ENCODE measurements around the gene INPP5A.

The INPP5A gene

GRCh38 chr10:132802694-132803320, 265.2 kb downstream of the INPP5A start:
- TF ChIP-seq CTCF (IDR thresholded peaks at IDR 0.05; ENCODE audit: insufficient read depth, low read length) (no peak), REST (IDR thresholded peaks at IDR 0.05; ENCODE audit: insufficient replicate concordance, low read depth) (no peak), POLR2AphosphoS5 (IDR thresholded peaks at IDR 0.05; ENCODE audit: low read depth) (no peak), SPI1 (IDR thresholded peaks at IDR 0.05; ENCODE audit: borderline replicate concordance, low read depth) (no peak), GABPA (IDR thresholded peaks at IDR 0.05; ENCODE audit: low read depth) (no peak)
- no peak overlapping the region for H3K4me3 ChIP-seq (replicated peaks; ENCODE audit: insufficient read depth, low read length)
- H3K27ac ChIP-seq (replicated peaks): no peak overlapping the region
- no peak for DNase-seq (ENCODE audit: low read depth in 1 of 2, low spot score in 1 of 2)
- H3K27me3 ChIP-seq (ENCODE audit: insufficient read depth, poor library complexity, severe bottlenecking): no peaks in the 10 kb centered on the region

- no peak for DNase-seq (ENCODE audit: low read depth in 1 of 2, low spot score in 1 of 2)
These were observed 266.0 kb downstream of the INPP5A start for GRCh38 chr10:132803416-132804210.

More at GRCh38 chr10:132803416-132804210, 266.0 kb downstream of the INPP5A start:
- Histone ChIP-seq H3K27ac (replicated peaks) (no peak overlapping the region), H3K4me3 (replicated peaks; ENCODE audit: insufficient read depth, low read length) (no peak overlapping the region), H3K27me3 (ENCODE audit: insufficient read depth, poor library complexity, severe bottlenecking) (peaks cover 2% of the 10 kb centered on the region)
- TF ChIP-seq REST (IDR thresholded peaks at IDR 0.05; ENCODE audit: insufficient replicate concordance, low read depth): no peak
- no peak for TF ChIP-seq POLR2AphosphoS5 (IDR thresholded peaks at IDR 0.05; ENCODE audit: low read depth)
- TF ChIP-seq GABPA (IDR thresholded peaks at IDR 0.05; ENCODE audit: low read depth): no peak
- no peak for TF ChIP-seq SPI1 (IDR thresholded peaks at IDR 0.05; ENCODE audit: borderline replicate concordance, low read depth)
- no peak for TF ChIP-seq CTCF (IDR thresholded peaks at IDR 0.05; ENCODE audit: insufficient read depth, low read length)
